Neural cell (in vitro differentiated cells): ENCODE measurements around the gene G6PD. TPM values are rescaled to one million over a fixed set of nuclear protein-coding genes. Genes with fewer than 3 reads are reported as not detected.

Experiments used
- H2AFZ ChIP-seq: fragments of 200-600, 300-800 bp; sonication (generic), shearing (Covaris generic); 2 replicates; pipeline ENCODE4 v1.6.0; 2014; ENCODE audit warnings: low read depth, mild to moderate bottlenecking, antibody characterized with exemption, low read length, moderate library complexity
- H3F3A ChIP-seq: fragments of 200-600 bp; shearing (Covaris generic); 2 replicates; pipeline ENCODE4 v1.6.1; 2016; ENCODE audit warnings: mild to moderate bottlenecking, moderate library complexity, mixed read lengths, antibody characterized with exemption, low read length; ENCODE audit not compliant: insufficient read depth, poor library complexity, severe bottlenecking
- H3K27ac ChIP-seq: fragments of 200-600, 300-800 bp; sonication (generic), shearing (Covaris generic); 2 replicates; pipeline ENCODE4 v1.5.1; 2014; ENCODE audit warnings: mild to moderate bottlenecking, low read length, moderate library complexity
- H3K27me3 ChIP-seq: fragments of 300-800, 200-600 bp; sonication (generic), shearing (Covaris generic); 2 replicates; pipeline ENCODE4 v1.6.0; 2014; ENCODE audit warnings: mild to moderate bottlenecking, low read depth, low read length, moderate library complexity; ENCODE audit not compliant: insufficient read depth
- H3K36me3 ChIP-seq: fragments of 300-800, 200-600 bp; sonication (generic), shearing (Covaris generic); 2 replicates; pipeline ENCODE4 v1.5.1; 2014; ENCODE audit warnings: mild to moderate bottlenecking, antibody characterized with exemption, low read length, moderate library complexity; ENCODE audit not compliant: insufficient read depth
- H3K4me2 ChIP-seq: fragments of 300-800, 200-600 bp; sonication (generic), shearing (Covaris generic); 2 replicates; pipeline ENCODE4 v1.6.0; 2014; ENCODE audit warnings: mild to moderate bottlenecking, low read length
- H3K4me3 ChIP-seq: fragments of 300-800, 200-600 bp; sonication (generic), shearing (Covaris generic); 2 replicates; pipeline ENCODE4 v1.5.1; 2014; ENCODE audit warnings: mild to moderate bottlenecking, low read length, moderate library complexity
- H3K79me2 ChIP-seq: fragments of 200-600 bp; shearing (Covaris generic); replicated peaks from 2 replicates; pipeline ENCODE4 v1.6.0; 2014; ENCODE audit warnings: mild to moderate bottlenecking, low read length, moderate library complexity; ENCODE audit not compliant: insufficient read depth
- H3K9ac ChIP-seq: fragments of 300-800, 200-600 bp; sonication (generic), shearing (Covaris generic); 2 replicates; pipeline ENCODE4 v1.6.1; 2016; ENCODE audit warnings: mild to moderate bottlenecking, low read length, mixed read lengths
- H3K9me2 ChIP-seq: fragments of 200-600 bp; shearing (Covaris generic); 2 replicates; pipeline ENCODE4 v1.6.1; 2016; ENCODE audit warnings: mild to moderate bottlenecking, low read length, mixed read lengths; ENCODE audit not compliant: insufficient read depth
- H3K9me3 ChIP-seq: fragments of 200-600, 300-800 bp; sonication (generic), shearing (Covaris generic); 2 replicates; pipeline ENCODE4 v1.6.1; 2016; ENCODE audit warnings: mild to moderate bottlenecking, mixed run types, low read length, moderate library complexity, mixed read lengths
- H4K20me1 ChIP-seq: fragments of 200-600 bp; shearing (Covaris generic); 2 replicates; pipeline ENCODE4 v1.6.1; 2016; ENCODE audit warnings: mild to moderate bottlenecking, mixed run types; ENCODE audit not compliant: insufficient read depth
- CTCF ChIP-seq: fragments of 450-650 bp; IDR thresholded peaks from 2 replicates; pipeline ENCODE4 v1.5.1; 2014; ENCODE audit warnings: antibody characterized with exemption, mild to moderate bottlenecking, moderate library complexity; ENCODE audit not compliant: poor library complexity, severe bottlenecking
- EP300 ChIP-seq: fragments of 450-650 bp; conservative IDR thresholded peaks from 2 replicates; pipeline ENCODE4 v1.6.1; 2014; ENCODE audit warnings: antibody characterized with exemption, mild to moderate bottlenecking, moderate library complexity; ENCODE audit not compliant: poor library complexity, severe bottlenecking
- EZH2 ChIP-seq: fragments of 200-600, 300-800 bp; shearing (Covaris generic), sonication (generic); IDR thresholded peaks from 2 replicates; pipeline ENCODE4 v1.6.1; 2014; ENCODE audit warnings: antibody characterized with exemption, low read length, borderline replicate concordance, mild to moderate bottlenecking; ENCODE audit not compliant: insufficient read depth, poor library complexity, severe bottlenecking
- MXI1 ChIP-seq: fragments of 450-650 bp; conservative IDR thresholded peaks from 2 replicates; pipeline ENCODE4 v1.6.1; 2014; ENCODE audit warnings: antibody characterized with exemption, mild to moderate bottlenecking; ENCODE audit not compliant: poor library complexity, severe bottlenecking
- POLR2AphosphoS5 ChIP-seq: IDR thresholded peaks from 2 replicates; pipeline ENCODE4 v1.6.1; 2012
- RAD21 ChIP-seq: fragments of 450-650 bp; conservative IDR thresholded peaks from 2 replicates; pipeline ENCODE4 v1.6.1; 2014; ENCODE audit warnings: antibody characterized with exemption, mild to moderate bottlenecking, moderate library complexity
- SMC3 ChIP-seq: fragments of 450-650 bp; conservative IDR thresholded peaks from 2 replicates; pipeline ENCODE4 v1.6.1; 2014; ENCODE audit warnings: antibody characterized with exemption, mild to moderate bottlenecking, moderate library complexity; ENCODE audit not compliant: poor library complexity
- TAF1 ChIP-seq: IDR thresholded peaks from 2 replicates; pipeline ENCODE4 v1.6.1; 2012; ENCODE audit warnings: low read depth
- polyA plus RNA-seq: library from polyadenylated mRNA; depleted of rRNA; stranded (reverse); fragments of >200 nt; gene quantifications from 2 replicates; pipeline ENCODE4 v1.2.3, GENCODE V29; 2014
- TF ChIP-seq, protein P1 (sequence below): IDR thresholded peaks from 2 replicates; pipeline ENCODE4 v1.6.1; 2012; ENCODE audit warnings: borderline replicate concordance

The G6PD gene
- polyA plus RNA-seq, 1 donor from 2014 or later = 18.8 TPM

DNA sequence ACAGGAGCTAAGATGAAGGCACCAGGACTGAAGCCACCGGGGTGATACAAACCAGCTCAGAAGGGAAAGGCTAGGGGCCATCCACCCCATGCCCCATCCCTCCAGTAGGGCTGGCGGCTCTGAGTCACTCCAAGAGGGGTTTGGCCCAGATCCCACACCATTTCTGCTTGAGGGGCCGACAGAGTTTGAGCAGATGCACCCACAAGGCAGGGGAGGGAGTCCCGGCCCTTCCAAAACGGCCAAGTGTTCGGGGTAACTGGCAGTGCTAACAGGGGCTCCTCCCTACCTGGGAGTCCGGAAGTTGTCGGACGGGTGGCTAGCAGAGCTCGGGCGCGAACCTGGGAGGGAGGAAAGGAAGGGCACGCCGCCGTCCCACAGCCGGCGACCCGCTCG lies 56.6 kb downstream of the G6PD start:
- Histone ChIP-seq H3K9ac (peak overlapping the region; percentile 74), H4K20me1 (no peaks in the 10 kb centered on the region), H3F3A (no peaks in the 10 kb centered on the region), H2AFZ (peak overlapping the region; percentile 8), H3K79me2 (no peaks in the 10 kb centered on the region), H3K4me3 (peak overlapping the region; percentile 67), H3K9me3 (no peaks in the 10 kb centered on the region), H3K36me3 (no peaks in the 10 kb centered on the region), H3K4me2 (peak overlapping the region; percentile 25), H3K27ac (peak overlapping the region; percentile 45), H3K27me3 (no peaks in the 10 kb centered on the region), H3K9me2 (no peaks in the 10 kb centered on the region)
- TF ChIP-seq CTCF (no peak), EP300 (no peak), MXI1 (no peak), EZH2 (no peak), TAF1 (no peak)
- TF ChIP-seq, protein P1, sequence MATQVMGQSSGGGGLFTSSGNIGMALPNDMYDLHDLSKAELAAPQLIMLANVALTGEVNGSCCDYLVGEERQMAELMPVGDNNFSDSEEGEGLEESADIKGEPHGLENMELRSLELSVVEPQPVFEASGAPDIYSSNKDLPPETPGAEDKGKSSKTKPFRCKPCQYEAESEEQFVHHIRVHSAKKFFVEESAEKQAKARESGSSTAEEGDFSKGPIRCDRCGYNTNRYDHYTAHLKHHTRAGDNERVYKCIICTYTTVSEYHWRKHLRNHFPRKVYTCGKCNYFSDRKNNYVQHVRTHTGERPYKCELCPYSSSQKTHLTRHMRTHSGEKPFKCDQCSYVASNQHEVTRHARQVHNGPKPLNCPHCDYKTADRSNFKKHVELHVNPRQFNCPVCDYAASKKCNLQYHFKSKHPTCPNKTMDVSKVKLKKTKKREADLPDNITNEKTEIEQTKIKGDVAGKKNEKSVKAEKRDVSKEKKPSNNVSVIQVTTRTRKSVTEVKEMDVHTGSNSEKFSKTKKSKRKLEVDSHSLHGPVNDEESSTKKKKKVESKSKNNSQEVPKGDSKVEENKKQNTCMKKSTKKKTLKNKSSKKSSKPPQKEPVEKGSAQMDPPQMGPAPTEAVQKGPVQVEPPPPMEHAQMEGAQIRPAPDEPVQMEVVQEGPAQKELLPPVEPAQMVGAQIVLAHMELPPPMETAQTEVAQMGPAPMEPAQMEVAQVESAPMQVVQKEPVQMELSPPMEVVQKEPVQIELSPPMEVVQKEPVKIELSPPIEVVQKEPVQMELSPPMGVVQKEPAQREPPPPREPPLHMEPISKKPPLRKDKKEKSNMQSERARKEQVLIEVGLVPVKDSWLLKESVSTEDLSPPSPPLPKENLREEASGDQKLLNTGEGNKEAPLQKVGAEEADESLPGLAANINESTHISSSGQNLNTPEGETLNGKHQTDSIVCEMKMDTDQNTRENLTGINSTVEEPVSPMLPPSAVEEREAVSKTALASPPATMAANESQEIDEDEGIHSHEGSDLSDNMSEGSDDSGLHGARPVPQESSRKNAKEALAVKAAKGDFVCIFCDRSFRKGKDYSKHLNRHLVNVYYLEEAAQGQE = no peak

GRCh38 chrX:154489182-154489581 lies 57.5 kb downstream of the G6PD start:
- Histone ChIP-seq H3K79me2 (no peaks in the 10 kb centered on the region), H3K9me3 (no peaks in the 10 kb centered on the region), H3F3A (no peaks in the 10 kb centered on the region), H3K4me2 (no peak overlapping the region), H3K4me3 (peak overlapping the region; percentile 67), H2AFZ (no peak overlapping the region), H3K9ac (no peak overlapping the region), H3K36me3 (no peaks in the 10 kb centered on the region), H3K27ac (no peak overlapping the region), H4K20me1 (no peaks in the 10 kb centered on the region), H3K27me3 (no peaks in the 10 kb centered on the region), H3K9me2 (no peaks in the 10 kb centered on the region)
- TF ChIP-seq SMC3 = no peak
- TF ChIP-seq TAF1 = no peak
- TF ChIP-seq EZH2 = no peak
- no peak for TF ChIP-seq POLR2AphosphoS5
- TF ChIP-seq RAD21 = no peak
- TF ChIP-seq MXI1 = no peak
- TF ChIP-seq CTCF = no peak
- TF ChIP-seq, protein P1 = no peak
- TF ChIP-seq EP300 = no peak
